ENCODE results near the gene PRRX2.

PRRX2 gene

DNA sequence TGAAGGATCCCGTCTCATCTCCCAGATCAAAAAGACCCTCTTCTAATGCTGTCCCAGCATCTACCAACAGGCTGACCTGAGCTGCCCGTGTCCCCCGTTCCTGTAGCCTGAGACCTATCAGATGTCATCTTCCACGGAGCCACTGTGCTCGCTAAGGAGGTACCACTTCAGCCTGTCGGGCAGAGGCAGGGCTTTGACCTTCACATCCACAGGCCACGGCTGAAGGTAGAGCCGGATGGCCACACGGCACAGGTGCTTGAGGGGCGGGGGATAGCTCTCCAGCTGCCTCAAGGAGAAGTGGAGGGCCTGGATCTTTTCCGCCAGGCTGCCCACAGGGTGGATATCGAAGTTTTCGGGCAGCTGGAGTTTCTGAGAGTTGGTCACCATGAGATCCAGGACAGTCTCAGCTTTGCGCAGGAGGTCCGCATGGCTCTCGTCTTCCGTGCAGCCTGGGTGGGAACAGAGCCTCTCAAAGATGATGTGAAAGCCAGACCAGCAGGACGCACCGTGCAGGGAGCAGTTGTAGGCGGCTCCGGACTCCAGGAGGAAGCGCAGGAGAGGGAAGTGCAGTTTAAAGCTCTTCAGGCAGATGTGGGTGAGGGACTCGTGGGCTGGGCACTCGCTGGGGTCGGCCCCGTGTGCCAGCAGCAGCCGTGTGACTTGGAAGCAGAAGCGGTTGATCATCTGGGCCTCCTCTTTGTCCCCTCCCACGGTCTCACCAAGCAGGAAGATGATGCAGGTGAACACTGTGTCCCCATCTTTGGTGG lies 27.6 kb upstream of the PRRX2 start:
- Histone ChIP-seq H3K27me3 (ENCODE audit: insufficient read depth, low read depth) (no peaks in the 10 kb centered on the region), H3K4me2 (no peak overlapping the region), H3K79me2 (ENCODE audit: insufficient read depth, low read depth) (peaks cover 27% of the 10 kb centered on the region; the same call in 1 of the 2 replicates), H3K4me3 (IDR thresholded peaks at IDR 0.05; ENCODE audit: insufficient read depth, low read depth, low read length) (no peak overlapping the region), H3K27ac (no peak overlapping the region), H2AFZ (ENCODE audit: low read depth) (no peak overlapping the region), H3K9ac (no peak overlapping the region), H3K36me3 (ENCODE audit: insufficient read depth) (no peaks in the 10 kb centered on the region), H3K4me1 (ENCODE audit: low read depth, poor library complexity, severe bottlenecking) (no peaks in the 10 kb centered on the region), H4K20me1 (ENCODE audit: insufficient read depth) (no peaks in the 10 kb centered on the region)
- TF ChIP-seq, protein P1, sequence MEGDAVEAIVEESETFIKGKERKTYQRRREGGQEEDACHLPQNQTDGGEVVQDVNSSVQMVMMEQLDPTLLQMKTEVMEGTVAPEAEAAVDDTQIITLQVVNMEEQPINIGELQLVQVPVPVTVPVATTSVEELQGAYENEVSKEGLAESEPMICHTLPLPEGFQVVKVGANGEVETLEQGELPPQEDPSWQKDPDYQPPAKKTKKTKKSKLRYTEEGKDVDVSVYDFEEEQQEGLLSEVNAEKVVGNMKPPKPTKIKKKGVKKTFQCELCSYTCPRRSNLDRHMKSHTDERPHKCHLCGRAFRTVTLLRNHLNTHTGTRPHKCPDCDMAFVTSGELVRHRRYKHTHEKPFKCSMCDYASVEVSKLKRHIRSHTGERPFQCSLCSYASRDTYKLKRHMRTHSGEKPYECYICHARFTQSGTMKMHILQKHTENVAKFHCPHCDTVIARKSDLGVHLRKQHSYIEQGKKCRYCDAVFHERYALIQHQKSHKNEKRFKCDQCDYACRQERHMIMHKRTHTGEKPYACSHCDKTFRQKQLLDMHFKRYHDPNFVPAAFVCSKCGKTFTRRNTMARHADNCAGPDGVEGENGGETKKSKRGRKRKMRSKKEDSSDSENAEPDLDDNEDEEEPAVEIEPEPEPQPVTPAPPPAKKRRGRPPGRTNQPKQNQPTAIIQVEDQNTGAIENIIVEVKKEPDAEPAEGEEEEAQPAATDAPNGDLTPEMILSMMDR (conservative IDR thresholded peaks at IDR 0.05; ENCODE audit: low read depth, low read length): no peak

DNA sequence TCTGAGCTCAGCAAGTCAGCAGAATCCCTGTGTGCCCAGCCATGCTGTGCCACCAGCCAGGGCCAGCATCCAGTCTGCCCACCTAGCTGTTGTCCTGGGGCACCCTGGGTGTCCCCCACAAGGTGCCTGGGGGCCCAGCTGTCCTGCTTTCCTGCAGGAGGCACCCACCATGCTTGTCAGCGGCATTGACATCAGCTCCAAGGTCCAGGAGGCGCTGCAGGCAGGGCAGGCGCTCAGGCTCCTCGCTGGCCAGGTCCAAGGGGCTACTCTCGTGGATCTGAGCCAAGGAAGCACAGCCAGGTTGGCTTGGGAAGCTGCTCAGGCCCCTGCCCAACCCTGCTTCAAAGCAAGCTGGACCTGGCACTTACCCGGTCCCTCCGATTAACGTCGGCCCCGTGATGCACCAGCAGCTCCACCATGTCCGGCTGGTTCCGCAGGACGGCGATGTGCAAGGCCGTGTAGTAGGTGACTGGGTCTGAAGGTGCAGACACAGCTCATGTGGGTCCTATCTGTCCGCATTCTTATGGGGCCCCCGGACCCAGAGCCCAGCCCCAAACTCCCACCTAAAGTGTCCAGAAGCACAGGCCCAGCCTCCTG lies 26.3 kb upstream of the PRRX2 start:
- Histone ChIP-seq H3K9ac (no peak overlapping the region), H4K20me1 (ENCODE audit: insufficient read depth) (no peaks in the 10 kb centered on the region), H3K4me2 (no peak overlapping the region), H3K27me3 (ENCODE audit: insufficient read depth, low read depth) (no peaks in the 10 kb centered on the region; the same call in 1 of the 2 replicates), H2AFZ (ENCODE audit: low read depth) (no peak overlapping the region), H3K79me2 (ENCODE audit: insufficient read depth, low read depth) (peaks cover 18% of the 10 kb centered on the region; the same call in 1 of the 2 replicates), H3K27ac (no peak overlapping the region), H3K36me3 (ENCODE audit: insufficient read depth) (no peaks in the 10 kb centered on the region), H3K4me3 (IDR thresholded peaks at IDR 0.05; ENCODE audit: insufficient read depth, low read depth, low read length) (no peak overlapping the region), H3K4me1 (ENCODE audit: low read depth, poor library complexity, severe bottlenecking) (no peaks in the 10 kb centered on the region)
- TF ChIP-seq, protein P1 (conservative IDR thresholded peaks at IDR 0.05; ENCODE audit: low read depth, low read length): no peak

DNA sequence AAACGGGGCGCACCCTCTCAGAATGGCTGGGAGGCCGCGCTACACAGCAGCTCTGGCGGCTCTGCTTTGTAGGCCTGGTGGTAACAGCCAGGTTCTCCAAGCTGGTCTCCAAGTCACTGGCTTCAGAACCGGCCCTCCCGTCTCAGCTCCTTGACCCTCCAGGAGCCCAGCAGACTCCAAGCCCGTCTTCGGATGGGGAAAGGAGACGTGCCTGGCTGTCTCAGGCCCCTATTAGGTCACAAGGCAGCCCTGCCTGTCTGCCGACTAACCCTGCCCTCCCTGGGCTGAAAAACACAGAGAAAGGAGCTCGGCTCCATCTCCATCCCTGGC lies 25.7 kb upstream of the PRRX2 start:
- no peaks in the 10 kb centered on the region for H4K20me1 ChIP-seq (ENCODE audit: insufficient read depth)
- H3K27me3 ChIP-seq (ENCODE audit: insufficient read depth, low read depth): peaks cover 3% of the 10 kb centered on the region; the same call in 1 of the 2 replicates
- peaks cover 18% of the 10 kb centered on the region; the same call in 1 of the 2 replicates for H3K79me2 ChIP-seq (ENCODE audit: insufficient read depth, low read depth)
- H3K4me2 ChIP-seq: 0 out of 2 replicates have a peak overlapping the region, but pooled peaks have one; percentile 58
- H3K9ac ChIP-seq: no peak overlapping the region
- no peak overlapping the region for H3K27ac ChIP-seq
- no peak overlapping the region for H3K4me3 ChIP-seq (IDR thresholded peaks at IDR 0.05; ENCODE audit: insufficient read depth, low read depth, low read length)
- H3K36me3 ChIP-seq (ENCODE audit: insufficient read depth): no peaks in the 10 kb centered on the region
- no peak overlapping the region for H2AFZ ChIP-seq (ENCODE audit: low read depth)
- TF ChIP-seq, protein P1 (conservative IDR thresholded peaks at IDR 0.05; ENCODE audit: low read depth, low read length): no peak
- H3K4me1 ChIP-seq (ENCODE audit: low read depth, poor library complexity, severe bottlenecking): no peaks in the 10 kb centered on the region

DNA sequence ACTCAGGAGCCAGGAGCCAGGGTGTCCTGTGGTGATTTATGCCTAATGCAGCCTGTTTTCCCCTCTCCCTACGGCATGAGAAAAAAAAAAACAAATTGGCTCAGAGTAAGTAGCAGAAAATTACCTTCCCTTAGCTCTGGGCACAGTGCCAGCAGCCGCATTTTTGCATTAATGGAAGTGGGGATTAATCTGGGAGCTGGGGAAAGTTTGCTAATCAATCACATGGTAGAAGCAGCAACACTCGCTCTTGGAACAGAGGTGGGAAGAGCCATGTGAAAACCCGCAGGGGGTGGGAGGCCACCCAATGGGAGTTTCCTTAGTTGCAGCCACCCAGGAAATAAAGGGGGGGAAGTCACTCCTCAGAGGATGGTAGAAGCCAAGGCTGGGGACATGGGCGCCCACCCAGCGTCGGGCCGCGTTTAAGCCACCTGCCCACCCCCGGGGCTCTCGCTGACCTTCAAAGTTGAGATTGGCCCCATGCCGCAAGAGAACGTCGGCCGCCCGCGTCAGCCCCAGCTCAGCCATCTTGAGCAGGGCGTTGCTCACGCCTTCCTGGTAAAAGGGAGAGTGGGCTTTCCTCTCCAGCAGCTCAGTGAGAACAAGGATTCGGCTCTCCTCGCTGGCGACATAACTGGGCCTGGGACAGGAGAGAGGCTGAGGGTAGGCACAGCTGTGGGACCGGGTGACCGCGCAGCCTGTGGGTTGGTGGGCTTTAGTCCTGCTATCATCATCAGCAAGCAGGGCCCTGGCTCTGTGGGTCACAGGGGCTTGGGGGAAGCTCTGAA lies 25.2 kb upstream of the PRRX2 start:
- Histone ChIP-seq H3K79me2 (ENCODE audit: insufficient read depth, low read depth) (peaks cover 18% of the 10 kb centered on the region; the same call in 1 of the 2 replicates), H3K4me1 (ENCODE audit: low read depth, poor library complexity, severe bottlenecking) (no peaks in the 10 kb centered on the region), H3K4me2 (peak overlapping the region; percentile 58; the same call in 1 of the 2 replicates), H3K36me3 (ENCODE audit: insufficient read depth) (no peaks in the 10 kb centered on the region), H3K27me3 (ENCODE audit: insufficient read depth, low read depth) (peaks cover 8% of the 10 kb centered on the region; the same call in 1 of the 2 replicates), H3K4me3 (IDR thresholded peaks at IDR 0.05; ENCODE audit: insufficient read depth, low read depth, low read length) (no peak overlapping the region), H4K20me1 (ENCODE audit: insufficient read depth) (no peaks in the 10 kb centered on the region), H2AFZ (ENCODE audit: low read depth) (no peak overlapping the region), H3K27ac (no peak overlapping the region), H3K9ac (no peak overlapping the region)
- TF ChIP-seq, protein P1 (conservative IDR thresholded peaks at IDR 0.05; ENCODE audit: low read depth, low read length): no peak

Data from KMS-11 (cell line).